GM03348 (cell line): Measurements from ENCODE around the gene C19orf33.

Experiments used
- DNase-seq: peaks from one replicate; pipeline ENCODE4 v3.0.0; 2012; ENCODE audit warnings: low spot score

Gene C19orf33

DNA sequence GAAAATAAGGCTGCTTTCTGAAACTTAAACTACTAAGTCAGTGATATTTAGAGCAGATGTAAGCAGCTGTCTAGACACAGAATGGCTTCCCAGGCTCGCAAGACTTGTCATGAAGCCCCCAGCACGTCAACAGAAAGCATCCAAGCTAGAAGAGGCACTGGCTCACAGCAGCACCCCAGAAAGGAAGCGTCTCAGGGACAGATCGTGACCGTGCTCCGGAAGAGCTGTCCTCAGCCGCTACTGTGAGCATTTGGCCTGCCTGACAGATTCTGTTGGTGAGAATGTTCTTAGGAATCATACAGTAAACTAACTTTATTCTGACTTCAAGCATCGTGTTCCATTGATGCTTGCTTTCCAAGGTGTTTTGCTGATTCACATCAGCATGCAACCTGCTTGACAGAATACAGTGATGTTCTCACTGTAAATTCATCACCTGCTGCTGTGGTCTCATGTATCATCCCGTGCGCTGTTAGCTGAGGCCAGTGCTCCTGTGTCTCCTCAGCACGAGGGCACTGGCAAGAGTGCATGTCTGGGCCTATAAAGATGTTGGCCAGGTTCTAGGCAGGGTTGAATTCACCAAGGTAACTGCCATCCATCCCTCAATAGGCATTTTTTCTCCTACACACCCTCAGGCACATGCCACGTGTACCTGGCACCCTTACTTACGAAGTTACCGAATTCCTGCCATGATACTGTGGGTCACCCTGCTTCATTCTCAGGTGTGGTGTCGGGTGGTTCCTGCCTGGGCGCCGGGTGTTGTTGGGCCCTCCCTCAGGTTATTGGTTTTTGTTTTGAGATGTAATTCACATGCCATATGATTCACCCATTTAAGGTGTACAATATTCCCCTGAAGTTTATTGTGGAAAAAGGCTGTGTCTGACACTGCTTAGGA lies 23.8 kb upstream of the C19orf33 start:
- DNase-seq, result no peak

- no peak for DNase-seq
Observed at GRCh38 chr19:38281811-38282566, 22.1 kb upstream of the C19orf33 start.

DNA sequence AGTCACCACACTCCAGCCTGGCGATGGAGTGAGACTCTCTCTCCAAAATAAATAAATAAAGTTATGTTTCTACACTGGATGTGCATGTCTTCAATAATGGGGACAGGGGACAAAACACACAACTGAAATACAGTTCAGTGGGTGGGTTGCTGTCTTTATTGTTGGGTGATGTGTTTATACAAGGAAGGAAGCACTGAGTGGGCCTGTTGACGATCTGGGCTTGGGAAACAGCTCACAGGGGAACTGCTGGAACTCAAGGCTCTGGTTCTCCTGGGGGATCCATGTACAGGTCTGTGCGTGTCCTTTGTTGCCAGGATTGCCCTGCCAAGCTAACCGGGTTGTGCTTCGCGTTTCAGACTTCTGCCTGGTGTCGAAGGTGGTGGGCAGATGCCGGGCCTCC lies 20.8 kb upstream of the C19orf33 start:
- no peak for DNase-seq

GRCh38 chr19:38284422-38284821 lies 19.6 kb upstream of the C19orf33 start:
- DNase-seq, result no peak

DNA sequence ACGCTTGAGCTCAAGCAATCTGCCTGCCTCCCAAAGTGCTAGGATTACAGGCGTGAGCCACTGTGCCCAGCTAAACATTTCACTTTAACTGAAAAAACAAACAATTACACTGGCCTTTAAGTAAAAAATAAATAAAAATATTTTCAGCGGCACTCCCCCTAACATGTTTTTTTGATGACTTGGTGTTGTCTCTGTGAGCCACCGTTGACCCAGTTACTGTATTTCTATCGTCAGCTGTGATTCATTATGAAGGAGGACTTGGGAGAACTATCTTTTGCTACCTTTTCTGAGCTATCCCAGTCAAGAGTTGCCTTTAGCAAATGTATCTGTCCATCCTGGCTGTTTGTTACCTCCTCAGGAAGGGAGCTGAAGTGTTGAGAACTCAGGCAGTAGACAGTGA lies 18.5 kb upstream of the C19orf33 start:
- peak; percentile 61 for DNase-seq

DNA sequence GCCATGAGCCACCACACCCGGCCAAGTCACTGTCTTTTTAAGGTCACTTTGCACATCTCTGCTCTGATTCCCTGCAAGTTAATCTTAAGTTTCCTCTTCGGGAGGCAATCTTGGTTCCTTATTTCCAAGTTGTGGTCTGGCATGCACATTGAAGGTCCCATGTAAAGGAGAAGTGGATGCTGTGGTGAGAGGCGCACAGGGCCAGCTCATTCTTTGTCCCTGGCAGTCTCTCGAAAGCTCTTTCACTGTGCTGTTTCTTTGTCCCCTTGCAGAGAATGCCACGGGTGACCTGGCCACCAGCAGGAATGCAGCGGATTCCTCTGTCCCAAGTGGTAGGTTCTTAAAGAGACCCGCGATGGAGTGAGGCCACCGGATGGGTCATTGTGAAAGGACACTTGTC lies 16.4 kb upstream of the C19orf33 start:
- no peak for DNase-seq

DNA sequence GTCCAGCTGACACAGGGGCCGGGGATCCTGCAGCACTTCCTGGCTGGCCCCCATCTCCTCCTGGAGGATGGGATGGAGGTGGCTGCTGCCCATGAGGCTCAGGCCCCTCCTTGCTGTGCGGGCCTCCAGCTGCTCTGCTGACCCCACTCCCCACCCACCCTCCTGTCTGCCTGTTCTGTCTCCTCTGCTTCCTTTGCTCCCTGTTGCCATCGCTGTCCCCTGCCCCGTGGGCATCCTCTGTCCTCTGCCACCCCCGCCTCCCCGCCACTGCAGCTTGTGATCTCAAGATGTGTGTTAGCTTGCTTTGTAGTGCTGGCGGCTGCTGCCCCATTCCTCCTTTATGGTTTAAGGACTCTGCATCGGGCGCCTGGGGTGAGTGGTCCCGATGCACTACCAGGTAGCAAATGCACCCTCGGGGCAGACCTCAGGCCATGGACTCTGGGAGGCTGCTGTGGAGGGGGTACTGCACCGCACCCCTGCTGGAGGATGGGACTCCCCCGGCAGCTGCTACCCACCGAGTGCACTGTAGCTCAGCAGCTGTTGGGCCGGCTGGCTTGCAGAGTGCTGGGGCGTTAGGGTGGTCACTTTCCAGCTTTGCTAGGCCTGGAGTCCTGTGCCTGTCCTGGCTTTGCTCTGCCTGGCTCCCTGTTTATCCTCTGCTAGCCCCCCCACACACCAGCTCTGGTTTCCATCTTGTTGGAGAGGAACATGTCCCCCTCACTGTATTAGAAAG lies 15.8 kb upstream of the C19orf33 start:
- DNase-seq, result no peak

DNA sequence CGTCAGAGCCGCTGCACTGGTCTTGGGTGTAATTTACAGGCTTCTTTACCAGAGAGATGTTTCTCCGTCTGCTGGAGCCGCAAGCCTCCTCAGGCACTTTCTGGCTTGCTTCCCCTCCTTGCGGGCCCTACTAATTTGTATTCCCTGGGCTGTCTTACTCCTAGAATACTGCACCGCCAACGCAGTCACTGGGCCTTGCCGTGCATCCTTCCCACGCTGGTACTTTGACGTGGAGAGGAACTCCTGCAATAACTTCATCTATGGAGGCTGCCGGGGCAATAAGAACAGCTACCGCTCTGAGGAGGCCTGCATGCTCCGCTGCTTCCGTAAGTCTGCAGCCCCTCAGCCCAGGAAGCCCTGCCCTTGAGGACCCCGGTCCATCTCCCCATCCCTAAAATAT lies 14.1 kb upstream of the C19orf33 start:
- no peak for DNase-seq

- peak; percentile 92 for DNase-seq
Observed at GRCh38 chr19:38290631-38291147, 13.4 kb upstream of the C19orf33 start.

DNA sequence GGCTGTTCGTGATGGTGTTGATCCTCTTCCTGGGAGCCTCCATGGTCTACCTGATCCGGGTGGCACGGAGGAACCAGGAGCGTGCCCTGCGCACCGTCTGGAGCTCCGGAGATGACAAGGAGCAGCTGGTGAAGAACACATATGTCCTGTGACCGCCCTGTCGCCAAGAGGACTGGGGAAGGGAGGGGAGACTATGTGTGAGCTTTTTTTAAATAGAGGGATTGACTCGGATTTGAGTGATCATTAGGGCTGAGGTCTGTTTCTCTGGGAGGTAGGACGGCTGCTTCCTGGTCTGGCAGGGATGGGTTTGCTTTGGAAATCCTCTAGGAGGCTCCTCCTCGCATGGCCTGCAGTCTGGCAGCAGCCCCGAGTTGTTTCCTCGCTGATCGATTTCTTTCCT lies 12.2 kb upstream of the C19orf33 start:
- no peak for DNase-seq

DNA sequence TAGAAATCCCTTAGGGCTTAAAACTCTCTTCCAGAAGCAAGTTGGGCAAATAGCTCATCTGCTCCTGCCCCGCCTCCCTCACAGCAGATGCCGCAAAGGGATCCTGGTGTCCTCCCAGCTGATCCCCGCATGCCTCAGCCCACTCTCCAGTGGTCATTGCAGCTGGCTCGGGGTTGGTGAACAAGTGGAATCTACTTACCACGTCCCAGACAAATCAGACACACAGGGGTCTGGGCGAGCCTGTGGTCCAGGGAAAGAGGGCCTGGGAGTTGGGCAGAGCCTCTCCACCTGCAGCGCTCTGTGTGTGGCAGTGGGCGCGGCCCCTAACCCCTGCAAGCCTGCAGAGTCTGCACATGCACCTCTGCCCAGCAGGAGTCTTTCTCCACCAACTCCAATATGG lies 10.8 kb upstream of the C19orf33 start:
- no peak for DNase-seq

DNA sequence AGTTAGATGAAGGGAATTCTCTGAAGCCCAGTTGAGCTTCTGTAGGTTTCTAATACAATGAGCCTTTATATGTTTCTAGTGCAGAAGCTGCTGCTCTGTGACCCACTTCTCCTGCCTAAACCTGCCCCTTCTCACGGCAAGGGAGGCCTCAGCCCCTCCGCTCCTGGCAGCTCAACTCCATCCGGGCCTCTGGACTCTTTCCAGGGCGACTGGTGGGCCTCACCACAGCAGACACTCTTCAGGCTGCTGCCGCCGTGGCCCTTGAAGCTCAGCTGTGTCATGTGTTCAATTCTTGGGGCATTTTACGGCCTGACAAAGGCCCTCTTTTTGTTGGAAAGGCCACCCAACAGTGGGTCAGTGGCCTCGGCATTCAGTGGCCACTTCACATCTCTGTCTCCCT lies 10.0 kb upstream of the C19orf33 start:
- no peak for DNase-seq

- no peak for DNase-seq
Observed at GRCh38 chr19:38298821-38299680, 5.0 kb upstream of the C19orf33 start.

- DNase-seq, result no peak
Observed at GRCh38 chr19:38304352-38304865, 358 bp downstream of the C19orf33 start.

- DNase-seq, result no peak
Observed at GRCh38 chr19:38304866-38305429, 897 bp downstream of the C19orf33 start.

- no peak for DNase-seq
Observed at GRCh38 chr19:38306236-38306635, 2.2 kb downstream of the C19orf33 start.

GRCh38 chr19:38307076-38307475 lies 3.0 kb downstream of the C19orf33 start:
- no peak for DNase-seq

DNA sequence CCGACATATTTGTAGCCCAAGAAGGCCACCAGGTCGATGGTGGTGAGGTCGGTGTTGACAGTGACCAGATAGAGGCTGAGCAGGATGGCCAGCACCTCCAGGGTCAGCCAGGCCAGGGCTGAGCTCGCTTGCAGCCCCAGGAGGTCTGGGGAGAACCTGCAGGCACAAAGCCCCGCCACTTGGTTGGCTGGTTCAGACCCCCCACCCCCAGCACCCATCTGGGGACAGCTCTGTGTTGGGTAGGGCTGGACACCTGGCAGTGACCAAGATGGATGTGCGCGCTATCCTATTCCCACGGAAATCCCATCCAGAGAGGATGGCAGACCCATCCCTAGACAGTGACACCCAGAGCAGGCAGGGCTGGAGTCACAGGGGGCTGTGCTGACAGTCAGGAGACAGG lies 3.5 kb downstream of the C19orf33 start:
- DNase-seq, result no peak

- DNase-seq, result no peak
Observed at GRCh38 chr19:38308006-38308766, 4.1 kb downstream of the C19orf33 start.
